NCI-H510A treated with DMSO at 0.1 percent for 48 hours (cell line): ENCODE data around the gene MSL3.
A peak's percentile ranks its signal among the peaks of the same experiment; 100 is the strongest.

ENCODE experiments used
- DNase-seq: peaks from one replicate; lab custom pipeline; 2025; lab: John Stamatoyannopoulos, UW

MSL3 gene, protein sequence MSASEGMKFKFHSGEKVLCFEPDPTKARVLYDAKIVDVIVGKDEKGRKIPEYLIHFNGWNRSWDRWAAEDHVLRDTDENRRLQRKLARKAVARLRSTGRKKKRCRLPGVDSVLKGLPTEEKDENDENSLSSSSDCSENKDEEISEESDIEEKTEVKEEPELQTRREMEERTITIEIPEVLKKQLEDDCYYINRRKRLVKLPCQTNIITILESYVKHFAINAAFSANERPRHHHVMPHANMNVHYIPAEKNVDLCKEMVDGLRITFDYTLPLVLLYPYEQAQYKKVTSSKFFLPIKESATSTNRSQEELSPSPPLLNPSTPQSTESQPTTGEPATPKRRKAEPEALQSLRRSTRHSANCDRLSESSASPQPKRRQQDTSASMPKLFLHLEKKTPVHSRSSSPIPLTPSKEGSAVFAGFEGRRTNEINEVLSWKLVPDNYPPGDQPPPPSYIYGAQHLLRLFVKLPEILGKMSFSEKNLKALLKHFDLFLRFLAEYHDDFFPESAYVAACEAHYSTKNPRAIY

DNA sequence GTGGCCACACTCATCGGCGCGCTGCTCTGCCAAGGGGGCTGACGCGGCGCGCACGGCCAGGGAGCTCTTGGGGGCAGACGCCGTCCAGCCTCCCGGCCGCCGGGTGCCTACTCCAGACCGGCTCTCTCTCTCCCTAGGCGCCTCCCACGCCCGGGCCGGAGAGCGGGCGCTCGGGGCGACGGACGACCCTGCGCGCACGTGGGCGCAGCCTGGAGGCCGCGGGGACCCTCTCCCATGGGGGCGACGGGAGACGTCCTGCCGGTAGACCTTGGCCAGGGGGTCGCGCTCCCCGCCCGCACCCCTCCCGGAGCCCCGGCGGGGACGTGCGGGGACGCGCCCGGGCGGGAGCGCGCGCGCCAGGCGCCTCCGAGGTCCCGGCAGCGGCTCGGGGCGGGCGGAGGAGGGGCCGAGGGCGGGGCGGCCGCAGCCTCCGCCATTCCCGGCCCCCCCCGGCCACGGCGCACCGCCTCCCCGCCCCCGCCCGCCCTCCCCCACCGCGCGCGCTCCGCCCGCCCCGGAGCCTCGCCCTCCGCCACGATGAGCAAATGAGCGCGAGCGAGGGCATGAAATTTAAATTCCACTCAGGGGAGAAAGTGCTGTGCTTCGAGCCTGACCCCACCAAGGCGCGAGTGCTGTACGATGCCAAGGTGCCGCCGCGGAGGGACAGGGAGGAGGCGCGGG, at the start of gene MSL3:
Gene MSL3, plus strand, starts transcription at position 519 of the 681 bp plus-strand sequence. Its CDS starts 27 bp downstream, at position 546.
- peak; percentile 42 for DNase-seq

DNA sequence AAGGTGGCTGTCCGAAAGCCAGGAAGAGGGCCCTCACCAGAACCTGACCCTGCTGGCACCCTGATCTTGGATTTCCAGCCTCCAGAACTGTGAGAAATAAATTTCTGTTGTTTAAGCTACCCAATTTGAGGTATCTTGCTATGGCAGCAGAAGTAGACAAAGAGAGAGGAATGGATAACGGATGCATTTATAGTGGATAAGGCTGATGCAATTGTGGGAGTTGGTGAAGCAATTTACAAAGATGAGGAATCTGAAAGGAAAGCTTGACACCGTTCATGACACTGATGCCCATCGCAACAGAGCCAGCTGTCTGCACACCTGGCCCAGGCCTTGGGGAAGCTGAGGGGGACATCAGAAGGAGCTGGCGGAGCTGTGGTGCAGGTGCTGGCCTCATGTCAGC, 35.7 kb upstream of the MSL3 start:
- no peak for DNase-seq

DNA sequence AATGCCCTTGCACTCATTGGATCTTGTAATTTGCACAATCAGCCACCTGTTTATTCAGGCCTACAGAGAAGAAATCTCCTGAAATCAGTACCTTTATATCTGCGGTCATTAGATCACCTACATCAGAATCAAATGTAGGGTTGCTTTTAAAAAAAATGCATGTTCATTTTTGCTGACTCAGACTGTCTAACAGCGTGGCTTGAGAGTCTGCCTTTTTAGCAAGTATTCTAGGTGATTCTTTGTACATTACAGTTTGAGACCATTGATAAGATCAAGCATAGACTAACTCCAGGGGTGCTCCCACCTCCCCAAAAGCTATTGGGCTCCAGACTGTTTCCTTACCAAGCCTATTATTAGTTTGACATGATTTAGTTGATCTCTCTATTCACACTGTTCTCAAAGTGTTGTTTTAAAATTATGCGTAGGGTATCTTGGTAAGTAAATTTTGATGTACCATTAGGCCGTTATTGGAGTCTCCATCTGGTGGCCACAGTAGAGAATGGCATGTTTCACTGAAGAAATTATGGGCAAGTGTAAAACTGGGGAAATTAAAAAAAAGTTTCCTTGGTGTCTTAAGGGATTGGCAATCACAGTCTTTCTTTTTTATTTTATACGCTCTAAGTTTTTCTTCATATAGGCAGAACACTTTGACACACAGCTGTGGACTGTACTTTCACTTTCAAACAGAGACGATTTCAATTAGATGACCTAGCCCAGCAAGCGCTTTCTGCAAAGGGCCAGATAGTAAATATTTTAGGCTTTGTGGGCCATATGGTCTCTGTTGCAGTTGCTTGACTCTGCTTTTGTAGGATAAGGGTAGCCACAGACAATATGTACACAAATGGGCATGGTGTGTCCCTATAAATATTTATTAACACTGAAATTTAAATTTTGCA, 33.7 kb upstream of the MSL3 start:
- peak; percentile 10 for DNase-seq

GRCh38 chrX:11725631-11726442, 32.2 kb upstream of the MSL3 start:
- DNase-seq = no peak

GRCh38 chrX:11728556-11728955, 29.5 kb upstream of the MSL3 start:
- DNase-seq = no peak

- DNase-seq = no peak
Observed at GRCh38 chrX:11733614-11734013, 24.4 kb upstream of the MSL3 start.

DNA sequence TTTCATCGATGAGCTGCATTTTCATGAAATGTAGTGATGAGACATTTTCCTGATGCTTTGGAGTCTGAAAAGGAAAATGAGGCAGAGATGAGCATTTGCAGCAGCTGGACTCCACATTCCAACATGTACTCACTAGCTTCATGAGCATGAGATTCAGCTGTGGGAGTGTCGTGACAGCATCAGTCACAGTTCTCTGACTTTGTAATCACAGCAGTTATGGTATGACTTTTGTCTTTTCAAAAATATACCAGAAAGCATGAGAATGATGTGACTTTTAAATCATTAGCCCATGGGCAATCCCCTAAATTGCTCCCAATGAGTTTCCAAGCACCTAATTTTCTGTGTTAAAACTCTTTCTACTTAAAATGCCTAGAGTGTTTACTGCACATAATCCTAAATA, 18.3 kb upstream of the MSL3 start:
- no peak for DNase-seq

- no peak for DNase-seq
Observed at GRCh38 chrX:11740794-11741193, 17.2 kb upstream of the MSL3 start.

- no peak for DNase-seq
Observed at GRCh38 chrX:11741574-11741973, 16.5 kb upstream of the MSL3 start.

DNA sequence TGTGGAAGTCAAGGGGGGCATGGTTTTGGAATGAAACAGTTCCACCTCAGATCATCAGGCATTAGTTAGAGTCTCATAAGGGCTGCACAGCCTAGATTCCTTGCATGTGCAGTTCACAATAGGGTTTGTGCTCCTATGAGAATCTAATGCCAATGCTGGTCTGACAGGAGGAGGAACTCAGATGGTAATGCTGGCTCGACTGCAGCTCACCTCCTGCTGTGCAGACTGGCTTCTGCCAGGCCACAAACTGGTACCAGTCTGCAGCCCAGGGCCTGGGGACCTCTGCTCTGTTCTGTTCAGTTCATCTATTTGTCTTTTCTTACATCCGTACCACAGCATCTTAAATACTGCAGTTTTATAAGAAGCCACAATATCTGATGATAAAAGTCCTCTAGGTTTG, 12.2 kb upstream of the MSL3 start:
- DNase-seq = no peak

DNA sequence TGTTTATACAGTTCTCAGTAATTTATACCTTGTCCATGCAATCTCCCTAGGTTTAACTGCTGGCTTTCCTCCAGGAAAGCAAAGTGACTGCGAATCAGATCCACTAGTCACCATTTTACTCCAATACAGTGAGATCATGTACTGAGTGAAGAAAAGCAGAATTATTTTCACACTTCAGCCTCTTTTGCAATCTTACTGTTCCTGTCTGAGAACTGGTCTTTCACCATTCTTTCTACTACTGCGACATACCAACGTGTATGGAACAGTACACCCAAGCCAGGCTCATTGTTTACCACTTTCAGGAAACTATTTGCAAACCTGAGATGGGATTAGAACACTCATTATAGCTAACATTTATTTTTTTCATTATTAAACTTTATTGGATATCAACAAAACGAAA, 8.0 kb upstream of the MSL3 start:
- DNase-seq = no peak

DNA sequence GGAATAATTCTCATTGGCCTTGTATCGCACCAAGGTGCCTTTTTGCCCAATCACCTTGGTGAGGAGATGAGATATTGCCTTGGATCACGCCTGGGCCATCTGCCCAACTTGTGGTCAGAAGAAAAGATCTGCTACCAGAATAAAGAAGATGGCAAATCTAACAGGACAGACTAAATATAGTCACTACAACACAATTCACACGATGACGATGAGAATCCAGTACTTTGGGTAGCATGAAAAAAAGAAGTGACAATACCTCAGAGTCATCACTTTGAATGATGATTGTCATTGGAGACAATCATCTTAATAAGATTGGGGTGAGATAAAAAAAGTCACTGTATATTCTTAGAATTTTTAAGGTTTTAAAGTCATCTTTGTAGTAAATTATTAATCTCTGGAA, 7.3 kb upstream of the MSL3 start:
- no peak for DNase-seq

GRCh38 chrX:11751261-11751660, 6.8 kb upstream of the MSL3 start:
- DNase-seq = no peak

- DNase-seq = no peak
Observed at GRCh38 chrX:11753668-11754067, 4.4 kb upstream of the MSL3 start.

DNA sequence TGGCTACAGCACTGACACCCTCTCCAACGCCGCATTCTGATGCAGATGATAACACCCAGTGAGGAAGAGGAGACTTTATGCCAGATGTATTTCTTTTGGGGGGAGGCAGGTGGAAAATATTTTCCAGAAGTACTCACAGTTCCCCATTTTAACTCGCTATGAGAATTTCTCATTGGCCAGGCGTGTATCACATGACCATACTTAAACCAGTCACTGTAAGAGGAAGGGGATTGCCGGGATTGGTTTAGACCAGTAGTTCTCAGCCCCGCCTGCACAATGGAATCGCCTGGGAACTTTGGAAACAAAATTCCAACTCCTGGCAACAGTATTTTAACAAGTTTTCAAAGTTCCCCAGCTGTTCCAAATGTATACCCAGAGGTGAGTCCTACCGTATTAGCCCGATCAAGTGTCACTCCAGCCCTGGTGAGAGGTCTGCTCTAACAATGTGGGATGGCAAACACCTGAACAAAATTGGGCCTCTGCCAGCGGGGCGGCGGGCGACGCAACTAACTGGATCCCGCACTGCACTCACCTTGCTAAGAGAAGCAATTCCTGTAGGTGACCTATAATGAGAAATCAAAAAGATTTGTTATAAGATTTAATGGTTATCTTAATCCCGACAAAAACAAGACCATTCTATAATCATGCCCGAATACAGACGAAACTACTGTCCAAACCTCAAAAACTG, 2.9 kb upstream of the MSL3 start:
- peak; percentile 52 for DNase-seq

GRCh38 chrX:11755724-11756123, 2.3 kb upstream of the MSL3 start:
- peak; percentile 17 for DNase-seq

- DNase-seq = no peak
Observed at GRCh38 chrX:11756354-11757318, 1.4 kb upstream of the MSL3 start.

GRCh38 chrX:11757397-11757718, 679 bp upstream of the MSL3 start:
- DNase-seq = no peak

DNA sequence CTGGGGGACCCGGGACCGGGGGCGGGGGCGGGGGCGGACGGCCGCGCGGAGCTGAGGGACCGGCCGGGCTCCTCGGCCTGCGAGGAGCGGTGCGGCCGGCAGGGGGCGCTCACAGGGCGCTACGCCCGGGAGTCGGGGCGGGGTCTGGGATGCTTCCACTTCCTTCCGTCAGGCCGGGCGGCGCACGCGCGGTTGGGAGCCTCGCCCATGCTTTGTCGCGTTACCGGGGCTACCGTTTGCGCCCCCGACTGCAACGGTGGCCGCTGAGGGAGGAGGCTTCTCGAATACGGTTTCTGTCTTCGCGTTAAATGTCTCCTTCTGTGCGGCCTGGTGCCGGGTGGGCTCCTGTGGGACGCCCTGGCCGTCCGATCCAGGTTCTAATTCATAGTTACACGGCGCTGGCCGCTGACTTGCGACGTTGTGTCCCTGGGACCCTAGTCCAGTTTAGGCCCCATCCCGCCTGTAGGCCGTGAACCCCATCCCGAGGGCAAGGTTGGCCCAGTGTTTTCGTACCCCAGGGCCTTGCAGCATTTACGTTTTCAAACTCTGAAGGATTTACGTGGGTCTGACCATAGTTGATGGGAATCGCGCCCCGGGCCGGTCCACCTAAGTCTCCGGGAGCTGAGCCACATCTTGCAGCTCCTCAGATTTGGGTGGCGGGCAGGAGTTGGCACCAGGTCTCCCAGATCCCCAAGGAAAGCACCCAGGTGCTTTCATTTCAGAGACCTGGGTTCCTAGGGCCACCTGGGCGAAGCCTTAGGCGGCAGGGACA, 549 bp downstream of the MSL3 start:
- peak; percentile 70 for DNase-seq
